DMS 273 (cell line): ENCODE results near the gene NUSAP1.
"Not testable (repeated sequence)": the region's sequence is repeated elsewhere in the genome, so short reads cannot be mapped to it uniquely, and the experiment has no call there.

ENCODE experiments used
- DNase-seq: peaks from one replicate; lab custom pipeline; 2025; ENCODE audit not compliant: unreplicated experiment; lab: John Stamatoyannopoulos, UW

Gene NUSAP1

GRCh38 chr15:41332194-41333025, at the start of gene NUSAP1, which contains the start of gene OIP5:
NUSAP1 (plus strand) TSS chr15:41332881; CDS start chr15:41332958, 77 bp downstream.
OIP5 (minus strand) TSS chr15:41332591; CDS start chr15:41332561, 30 bp downstream.
- peak; percentile 99 for DNase-seq

DNA sequence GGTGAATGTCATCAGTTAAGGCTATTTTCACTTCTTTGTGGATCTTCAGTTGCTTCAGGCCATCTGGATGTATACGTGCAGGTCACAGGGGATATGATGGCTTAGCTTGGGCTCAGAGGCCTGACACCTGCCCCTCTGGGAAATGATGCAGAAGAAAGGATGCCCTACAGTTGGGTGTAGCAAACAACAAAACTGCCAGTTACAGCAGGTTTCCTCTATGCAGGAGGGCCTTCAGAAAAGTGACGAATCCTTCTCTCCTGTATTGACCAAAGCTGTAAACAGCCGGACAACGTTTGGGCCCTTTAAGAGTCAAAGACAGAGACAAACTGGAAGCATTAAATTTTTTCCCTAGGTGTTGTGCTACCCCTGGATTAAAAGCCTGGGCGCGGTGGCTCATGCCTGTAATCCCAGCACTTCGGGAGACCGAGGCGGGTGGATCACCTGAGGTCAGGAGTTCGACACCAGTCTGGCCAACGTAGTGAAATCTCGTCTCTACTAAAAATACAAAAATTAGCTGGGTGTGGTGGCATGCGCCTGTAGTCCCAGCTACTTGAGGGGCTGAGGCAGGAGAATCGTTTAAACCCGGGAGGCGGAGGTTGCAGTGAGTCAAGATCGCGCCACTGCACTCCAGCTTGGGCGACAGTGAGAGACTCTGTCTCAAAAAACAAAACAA, 49.6 kb upstream of the NUSAP1 start:
- peak; percentile 2 for DNase-seq

- DNase-seq: peak; percentile 99
These were observed 48.8 kb upstream of the NUSAP1 start for GRCh38 chr15:41283653-41284426.

GRCh38 chr15:41284427-41285177, 48.1 kb upstream of the NUSAP1 start:
- DNase-seq: peak; percentile 40

DNA sequence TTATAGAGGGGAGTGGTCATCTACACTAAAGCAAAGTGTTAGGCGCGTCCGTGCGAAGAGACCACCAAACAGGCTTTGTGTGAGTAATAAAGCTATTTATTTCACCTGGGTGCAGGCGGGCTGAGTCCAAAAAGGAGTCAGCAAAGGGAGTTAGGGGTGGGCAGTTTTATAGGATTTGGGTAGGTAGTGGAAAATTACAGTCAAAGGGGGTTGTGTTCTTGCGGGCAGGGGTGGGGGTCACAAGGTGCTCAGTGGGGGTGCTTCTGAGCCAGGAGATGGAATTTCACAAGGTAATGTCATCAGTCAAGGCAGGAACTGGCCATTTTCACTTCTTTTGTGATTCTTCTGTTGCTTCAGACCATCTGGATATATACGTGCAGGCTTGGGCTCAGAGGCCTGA, 47.4 kb upstream of the NUSAP1 start:
- DNase-seq: no peak

DNA sequence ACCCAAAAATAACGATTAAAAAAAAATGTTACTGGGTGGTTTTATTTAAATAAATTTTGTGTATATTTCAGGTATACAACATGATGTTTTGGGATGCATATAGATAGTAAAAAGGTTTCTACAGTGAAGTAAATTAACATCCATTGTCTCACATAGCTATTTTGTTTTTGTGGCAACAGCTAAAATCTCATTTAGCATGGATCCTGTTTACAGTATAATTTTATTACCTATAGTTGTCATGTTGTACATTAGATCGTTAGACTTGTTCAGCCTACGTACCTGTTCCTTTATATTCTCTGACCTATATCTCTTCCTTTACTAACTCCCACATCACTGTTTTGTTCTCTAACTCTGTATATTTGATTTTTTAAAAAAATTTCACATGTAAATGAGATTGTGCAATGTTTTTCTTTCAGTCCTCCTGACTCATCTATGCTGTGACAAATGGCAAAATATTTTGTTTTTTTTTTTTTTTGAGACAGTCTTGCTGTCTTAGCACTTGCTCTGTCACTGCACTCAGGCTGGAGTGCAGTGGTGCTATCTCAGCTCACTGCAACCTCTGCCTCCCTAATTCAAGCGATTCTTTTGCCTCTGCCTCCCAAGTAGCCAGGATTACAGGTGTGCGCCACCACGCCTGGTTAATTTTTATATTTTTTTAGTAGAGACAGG, 45.9 kb upstream of the NUSAP1 start:
- no peak for DNase-seq

DNA sequence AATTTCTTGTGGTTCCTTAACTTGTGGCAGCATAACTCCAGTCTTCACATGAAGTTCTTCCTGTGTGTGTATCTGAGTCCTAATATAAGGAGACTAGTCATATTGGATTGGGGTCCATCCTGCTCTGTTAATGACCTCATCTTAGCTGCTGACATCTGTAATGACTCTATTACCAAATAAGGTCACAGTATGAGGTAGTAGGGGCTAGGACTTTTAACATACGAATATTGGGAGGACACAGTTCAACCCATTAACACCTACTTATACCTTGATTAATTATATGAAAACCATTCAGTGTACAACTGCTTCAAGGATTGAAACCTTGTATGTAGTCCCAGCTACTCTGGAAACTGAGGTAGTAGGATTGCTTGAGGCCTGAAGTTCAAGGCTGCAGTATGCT, 44.2 kb upstream of the NUSAP1 start:
- DNase-seq: peak; percentile 2

DNA sequence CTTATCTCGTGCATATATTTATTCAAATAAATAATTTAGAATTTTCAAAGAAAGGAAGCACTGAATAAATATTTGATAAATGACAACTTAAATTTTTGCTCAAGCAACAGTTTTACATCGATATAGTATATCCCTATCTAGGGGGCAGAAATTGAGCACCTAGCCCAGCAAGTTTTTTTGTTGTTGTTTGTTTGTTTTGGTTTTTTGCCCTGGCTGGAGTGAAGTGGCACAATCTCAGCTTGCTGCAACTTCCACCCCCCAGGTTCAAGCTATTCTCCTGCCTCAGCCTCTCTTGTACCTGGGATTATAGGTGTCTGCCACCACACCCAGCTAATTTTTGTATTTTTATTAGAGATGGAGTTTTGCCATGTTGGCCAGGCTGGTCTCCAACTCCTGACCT, 42.7 kb upstream of the NUSAP1 start:
- no peak for DNase-seq

DNA sequence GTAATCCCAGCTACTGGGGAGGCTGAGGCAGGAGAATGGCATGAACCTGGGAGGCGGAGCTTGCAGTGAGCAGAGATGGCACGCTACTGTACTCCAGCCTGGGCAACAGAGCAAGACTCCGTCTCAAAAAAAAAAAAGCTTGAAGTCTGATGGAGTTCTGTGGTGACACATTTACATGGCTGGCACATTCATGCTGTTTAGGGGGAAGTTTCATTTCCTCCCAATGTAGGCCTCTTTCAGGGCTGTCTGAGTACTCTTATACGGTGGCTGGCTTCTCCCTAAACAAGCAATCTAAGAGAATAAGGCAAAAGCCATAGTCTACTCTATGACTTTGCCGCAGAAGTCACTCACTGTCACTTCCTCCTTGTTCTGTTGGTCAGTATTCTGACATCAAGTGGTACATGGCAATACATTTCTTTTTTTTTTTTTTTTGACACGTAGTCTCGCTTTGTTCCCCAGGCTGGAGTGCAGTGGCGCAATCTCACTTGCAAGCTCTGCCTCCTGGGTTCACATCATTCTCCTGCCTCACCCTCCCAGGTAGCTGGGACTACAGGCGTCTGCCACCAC, 41.5 kb upstream of the NUSAP1 start:
- no peak for DNase-seq

DNA sequence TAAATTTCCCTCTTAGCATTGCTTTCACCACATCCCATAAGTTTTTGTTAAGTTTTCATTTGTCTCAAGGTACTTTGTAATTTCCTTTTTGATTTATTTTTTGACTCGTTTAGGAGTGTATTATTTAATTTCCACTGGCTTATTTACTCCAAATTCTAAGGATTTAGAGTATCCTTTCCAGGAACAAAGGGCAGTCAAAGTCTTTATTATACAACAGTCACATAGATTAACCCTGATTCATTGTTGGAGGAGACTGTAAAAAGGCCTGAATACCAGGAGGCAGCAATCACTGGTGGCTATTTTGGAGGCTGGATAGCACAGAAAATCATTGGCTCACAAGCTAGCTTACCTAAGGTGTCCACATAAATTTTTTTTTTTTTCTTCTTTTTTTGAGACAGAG, 40.2 kb upstream of the NUSAP1 start:
- no peak for DNase-seq

GRCh38 chr15:41301139-41301538, 31.5 kb upstream of the NUSAP1 start:
- DNase-seq: not testable (repeated sequence)

GRCh38 chr15:41301587-41301986, 31.1 kb upstream of the NUSAP1 start:
- no peak for DNase-seq

DNA sequence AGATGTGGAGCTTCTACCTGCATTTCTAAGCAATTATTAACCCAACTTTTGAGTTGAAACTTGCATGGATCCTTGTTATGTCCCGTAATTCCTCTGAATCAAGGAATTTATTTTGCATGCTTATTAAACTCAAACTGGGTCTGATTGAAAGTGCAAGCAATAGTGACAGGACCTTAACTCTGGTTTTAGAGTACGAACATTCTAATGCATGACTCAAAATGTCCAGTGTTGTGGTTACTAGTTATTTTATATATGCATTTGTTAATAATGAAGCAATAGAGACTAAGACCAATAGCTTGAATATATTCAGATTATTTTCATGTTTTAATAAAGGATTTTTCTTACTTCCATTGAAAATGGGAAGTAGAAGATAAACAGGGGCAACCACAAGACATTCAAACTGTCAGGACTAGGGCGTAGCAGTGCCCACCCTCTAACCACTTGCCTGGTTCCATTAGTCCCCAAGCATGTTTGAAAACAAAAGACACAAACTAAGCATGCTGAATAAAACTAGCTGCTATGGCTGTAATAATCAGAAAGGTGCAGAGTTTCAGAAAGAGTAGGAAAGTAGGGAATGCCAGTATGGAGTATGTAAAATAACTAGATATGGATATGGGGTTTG, 28.4 kb upstream of the NUSAP1 start:
- no peak for DNase-seq

- DNase-seq: no peak
These were observed 25.0 kb upstream of the NUSAP1 start for GRCh38 chr15:41307679-41308078.

DNA sequence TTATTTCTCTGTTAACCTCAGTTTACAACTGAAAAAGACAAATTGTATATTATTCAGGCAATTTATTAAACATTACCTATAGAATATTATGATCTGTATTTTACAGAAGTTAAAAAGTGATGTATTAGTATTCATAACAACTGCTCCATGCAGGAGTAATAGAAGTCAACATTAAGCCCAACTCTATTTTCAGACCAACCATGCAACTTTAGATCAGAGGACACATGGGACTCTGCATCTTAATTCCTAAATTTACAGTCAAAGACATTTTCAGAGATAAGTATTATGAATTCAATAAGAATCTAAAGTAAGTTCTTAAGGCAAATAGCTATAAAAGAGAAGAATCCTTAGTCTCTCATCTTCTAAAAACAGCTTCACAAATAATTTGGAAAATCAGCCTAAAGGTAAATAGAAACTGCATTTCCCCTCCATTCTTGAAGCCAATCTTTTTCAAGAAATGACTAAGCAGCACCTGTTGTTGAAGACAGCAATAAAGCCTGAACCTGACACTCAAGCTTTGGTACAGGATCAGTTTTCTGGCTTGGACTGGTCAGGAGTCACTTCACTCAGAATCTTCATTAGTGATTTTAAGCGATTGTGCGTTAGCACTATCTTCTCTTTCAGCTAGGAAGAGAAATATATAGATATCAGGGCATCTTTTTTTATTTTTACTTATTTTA, 23.3 kb upstream of the NUSAP1 start:
- no peak for DNase-seq

DNA sequence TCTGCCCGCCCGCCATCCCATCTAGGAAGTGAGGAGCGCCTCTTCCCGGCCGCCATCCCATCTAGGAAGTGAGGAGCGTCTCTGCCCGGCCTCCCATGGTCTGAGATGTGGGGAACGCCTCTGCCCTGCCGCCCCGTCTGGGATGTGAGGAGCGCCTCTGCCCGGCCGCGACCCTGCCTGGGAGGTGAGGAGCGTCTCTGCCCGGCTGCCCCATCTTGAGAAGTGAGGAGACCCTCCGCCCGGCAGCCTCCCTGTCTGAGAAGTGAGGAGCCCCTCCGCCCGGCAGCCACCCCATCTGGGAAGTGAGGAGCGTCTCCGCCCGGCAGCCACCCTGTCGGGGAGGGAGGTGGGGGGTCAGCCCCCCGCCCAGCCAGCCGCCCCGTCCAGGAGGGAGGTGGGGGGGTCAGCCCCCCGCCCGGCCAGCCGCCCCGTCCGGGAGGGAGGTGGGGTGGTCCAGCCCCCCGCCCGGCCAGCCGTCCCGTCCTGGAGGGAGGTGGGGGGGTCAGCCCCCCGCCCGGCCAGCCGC, 11.8 kb upstream of the NUSAP1 start:
- DNase-seq: not testable (repeated sequence)

- DNase-seq: no peak
These were observed 9.1 kb upstream of the NUSAP1 start for GRCh38 chr15:41323611-41324010.

GRCh38 chr15:41331281-41331680, 1.4 kb upstream of the NUSAP1 start:
- DNase-seq: no peak

- DNase-seq: no peak
These were observed 868 bp upstream of the NUSAP1 start for GRCh38 chr15:41331833-41332193.
